GM18502 (cell line): ENCODE data around the gene ZNF256.

Source experiments
- ATAC-seq: cut with Tn5 transposase; IDR thresholded peaks from one replicate; pipeline ENCODE4 v1.9.1; 2021; ENCODE audit warnings: mild to moderate bottlenecking; ENCODE audit not compliant: unreplicated experiment, poor library complexity

ZNF256 gene

GRCh38 chr19:57903618-57904184 lies 43.8 kb downstream of the ZNF256 start:
- no peak for ATAC-seq

GRCh38 chr19:57900311-57900710 lies 47.2 kb downstream of the ZNF256 start:
- ATAC-seq: no peak
